Activated CD8-positive, alpha-beta memory T cell treated with anti-CD3 and anti-CD28 coated beads, Interleukin-2, amount 10 ng/mL, durations not matched to agents 7 days and 5 days (primary cell): Measurements from ENCODE around the gene HTR2A. TPM values are rescaled to one million over a fixed set of nuclear protein-coding genes. Genes with fewer than 3 reads are reported as not detected.
"Not testable (repeated sequence)": the region's sequence is repeated elsewhere in the genome, so short reads cannot be mapped to it uniquely, and the experiment has no call there.

Experiments
- ATAC-seq: fragments of 150-1000 bp; cut with Tn5 transposase; one replicate; pipeline ENCODE4 v1.10.0; 2021; ENCODE audit warnings: moderate library complexity
- CTCF ChIA-PET: fragments of 350-600 bp; sonication (Branson Sonifier 250); formaldehyde crosslinking; loops from one replicate; lab custom pipeline; 2021; ENCODE audit warnings: antibody characterized with exemption; lab: Charles Lee
- DNase-seq: peaks from one replicate; pipeline ENCODE4 v3.0.0-alpha.2; 2020
- H3K27ac Mint-ChIP-seq: one replicate; pipeline ENCODE4 v1.8.0; 2021; ENCODE audit warnings: mild to moderate bottlenecking, mixed read lengths
- H3K27me3 Mint-ChIP-seq: one replicate; pipeline ENCODE4 v1.8.0; 2021; ENCODE audit warnings: mixed read lengths
- H3K36me3 Mint-ChIP-seq: one replicate; pipeline ENCODE4 v1.8.0; 2021; ENCODE audit warnings: mild to moderate bottlenecking, mixed read lengths
- H3K4me1 Mint-ChIP-seq: one replicate; pipeline ENCODE4 v1.8.0; 2021; ENCODE audit warnings: mixed read lengths
- H3K4me3 Mint-ChIP-seq: one replicate; pipeline ENCODE4 v1.8.0; 2021; ENCODE audit warnings: mild to moderate bottlenecking, moderate library complexity, mixed read lengths
- H3K9me3 Mint-ChIP-seq: one replicate; pipeline ENCODE4 v1.8.0; 2022; ENCODE audit warnings: low read depth, mixed read lengths
- total RNA-seq, 2 experiments: library from RNA; stranded (reverse); gene quantifications; one replicate each; pipeline ENCODE4 v1.2.3, GENCODE V29; 2021

Gene HTR2A
- total RNA-seq, 2 experiments from 2014 or later = not detected

- Mint-ChIP-seq H3K4me3 (no peak overlapping the region), H3K27ac (no peak overlapping the region), H3K4me1 (no peaks in the 10 kb centered on the region), H3K9me3 (peaks cover 3% of the 10 kb centered on the region), H3K36me3 (peaks cover 4% of the 10 kb centered on the region), H3K27me3 (peaks cover 25% of the 10 kb centered on the region)
- CTCF ChIA-PET = no interaction called here
- DNase-seq = no peak
- ATAC-seq = no peak
These were observed 78.9 kb downstream of the HTR2A start for GRCh38 chr13:46817838-46818476.

- Mint-ChIP-seq H3K9me3 (peaks cover 12% of the 10 kb centered on the region), H3K27me3 (peaks cover 24% of the 10 kb centered on the region), H3K27ac (no peak overlapping the region), H3K4me1 (peaks cover 2% of the 10 kb centered on the region), H3K36me3 (peaks cover 12% of the 10 kb centered on the region), H3K4me3 (no peak overlapping the region)
- ATAC-seq = no peak
- DNase-seq = no peak
- CTCF ChIA-PET = no interaction called here
These were observed 79.8 kb downstream of the HTR2A start for GRCh38 chr13:46817095-46817494.

- H3K27me3 Mint-ChIP-seq = peaks cover 24% of the 10 kb centered on the region
- no peak for DNase-seq
- CTCF ChIA-PET = interaction anchor here (1.2 kb wide), 1 partner anchor 15 kb away, joined by 3 read pairs; no protein-coding TSS in a partner anchor
- no peak overlapping the region for H3K4me3 Mint-ChIP-seq
- no peak overlapping the region for H3K27ac Mint-ChIP-seq
- no peak for ATAC-seq
- peaks cover 14% of the 10 kb centered on the region for H3K9me3 Mint-ChIP-seq
- peaks cover 2% of the 10 kb centered on the region for H3K4me1 Mint-ChIP-seq
- H3K36me3 Mint-ChIP-seq = peaks cover 13% of the 10 kb centered on the region
These were observed 80.5 kb downstream of the HTR2A start for GRCh38 chr13:46816371-46816770.

GRCh38 chr13:46812301-46812797 is 84.5 kb downstream of the HTR2A start:
- Mint-ChIP-seq H3K4me1 (peaks cover 2% of the 10 kb centered on the region), H3K36me3 (peaks cover 13% of the 10 kb centered on the region), H3K27me3 (peaks cover 21% of the 10 kb centered on the region), H3K9me3 (peaks cover 14% of the 10 kb centered on the region), H3K27ac (no peak overlapping the region), H3K4me3 (no peak overlapping the region)
- CTCF ChIA-PET = no interaction called here
- ATAC-seq (no peak), DNase-seq (no peak)

GRCh38 chr13:46810440-46810839 is 86.4 kb downstream of the HTR2A start:
- Mint-ChIP-seq H3K4me3 (no peak overlapping the region), H3K36me3 (peaks cover 13% of the 10 kb centered on the region), H3K9me3 (peaks cover 14% of the 10 kb centered on the region), H3K27me3 (peaks cover 13% of the 10 kb centered on the region), H3K27ac (no peak overlapping the region), H3K4me1 (peaks cover 2% of the 10 kb centered on the region)
- ATAC-seq (no peak), DNase-seq (no peak)
- CTCF ChIA-PET = no interaction called here

- CTCF ChIA-PET = not testable (repeated sequence)
These were observed 91.9 kb downstream of the HTR2A start for GRCh38 chr13:46804921-46805320.

GRCh38 chr13:46804391-46804815 is 92.5 kb downstream of the HTR2A start:
- Mint-ChIP-seq H3K9me3 (no peaks in the 10 kb centered on the region), H3K4me3 (no peak overlapping the region)

More at GRCh38 chr13:46804921-46805320, 91.9 kb downstream of the HTR2A start:
- not testable (repeated sequence) for H3K9me3 Mint-ChIP-seq, H3K4me1 Mint-ChIP-seq, H3K4me3 Mint-ChIP-seq, H3K36me3 Mint-ChIP-seq, ATAC-seq, DNase-seq, H3K27ac Mint-ChIP-seq
- peaks cover 12% of the 10 kb centered on the region for H3K27me3 Mint-ChIP-seq

GRCh38 chr13:46803586-46803985 is 93.3 kb downstream of the HTR2A start:
- no peaks in the 10 kb centered on the region for H3K9me3 Mint-ChIP-seq
- CTCF ChIA-PET = interaction anchor here (0.7 kb wide), 1 partner anchor 252 kb away, joined by 3 read pairs; no protein-coding TSS in a partner anchor

More at GRCh38 chr13:46804391-46804815, 92.5 kb downstream of the HTR2A start:
- H3K4me1 Mint-ChIP-seq = no peaks in the 10 kb centered on the region
- ATAC-seq = no peak
- CTCF ChIA-PET = interaction anchor here (0.7 kb wide), 1 partner anchor 252 kb away, joined by 3 read pairs; no protein-coding TSS in a partner anchor
- DNase-seq = no peak
- no peak overlapping the region for H3K27ac Mint-ChIP-seq
- H3K27me3 Mint-ChIP-seq = peaks cover 12% of the 10 kb centered on the region
- no peaks in the 10 kb centered on the region for H3K36me3 Mint-ChIP-seq

GRCh38 chr13:46801858-46802257 is 95.0 kb downstream of the HTR2A start:
- no peak for DNase-seq
- H3K4me3 Mint-ChIP-seq = no peak overlapping the region
- no peak for ATAC-seq
- peaks cover 9% of the 10 kb centered on the region for H3K4me1 Mint-ChIP-seq
- peaks cover 4% of the 10 kb centered on the region for H3K27me3 Mint-ChIP-seq
- CTCF ChIA-PET = interaction anchor here (1.3 kb wide), 1 partner anchor 30 kb away, joined by 4 read pairs; no protein-coding TSS in a partner anchor
- no peaks in the 10 kb centered on the region for H3K9me3 Mint-ChIP-seq
- H3K27ac Mint-ChIP-seq = no peak overlapping the region
- H3K36me3 Mint-ChIP-seq = no peaks in the 10 kb centered on the region

More at GRCh38 chr13:46803586-46803985, 93.3 kb downstream of the HTR2A start:
- ATAC-seq (no peak), DNase-seq (no peak)
- no peak overlapping the region for H3K27ac Mint-ChIP-seq
- H3K4me3 Mint-ChIP-seq = no peak overlapping the region
- no peaks in the 10 kb centered on the region for H3K36me3 Mint-ChIP-seq
- peaks cover 12% of the 10 kb centered on the region for H3K27me3 Mint-ChIP-seq
- no peaks in the 10 kb centered on the region for H3K4me1 Mint-ChIP-seq

GRCh38 chr13:46799139-46799538 is 97.7 kb downstream of the HTR2A start:
- peaks cover 27% of the 10 kb centered on the region for H3K4me1 Mint-ChIP-seq
- no peak overlapping the region for H3K4me3 Mint-ChIP-seq
- H3K27ac Mint-ChIP-seq = no peak overlapping the region
- H3K9me3 Mint-ChIP-seq = no peaks in the 10 kb centered on the region
- peaks cover 10% of the 10 kb centered on the region for H3K36me3 Mint-ChIP-seq
- DNase-seq (no peak), ATAC-seq (no peak)
- H3K27me3 Mint-ChIP-seq = no peaks in the 10 kb centered on the region
- CTCF ChIA-PET = interaction anchor here (1.4 kb wide), 1 partner anchor 248 kb away, joined by 3 read pairs; no protein-coding TSS in a partner anchor

GRCh38 chr13:46797501-46798237 is 99.2 kb downstream of the HTR2A start:
- H3K9me3 Mint-ChIP-seq = no peaks in the 10 kb centered on the region
- H3K27ac Mint-ChIP-seq = peak overlapping the region; percentile 97
- peaks cover 12% of the 10 kb centered on the region for H3K36me3 Mint-ChIP-seq
- DNase-seq = no peak
- H3K27me3 Mint-ChIP-seq = no peaks in the 10 kb centered on the region
- CTCF ChIA-PET = interaction anchor here (1.2 kb wide), 1 partner anchor 246 kb away, joined by 5 read pairs; no protein-coding TSS in a partner anchor
- peak overlapping the region; percentile 92 for H3K4me3 Mint-ChIP-seq
- peaks cover 32% of the 10 kb centered on the region for H3K4me1 Mint-ChIP-seq
- no peak for ATAC-seq

GRCh38 chr13:46796515-46797474 is 100.1 kb downstream of the HTR2A start, which contains the start of gene ESD:
Gene ESD (minus strand): TSS chr13:46797161. CDS start chr13:46791413, 5,748 bp downstream.
- Mint-ChIP-seq H3K27me3 (no peaks in the 10 kb centered on the region), H3K36me3 (peaks cover 12% of the 10 kb centered on the region), H3K4me3 (peak within 1 kb of the TSS; percentile 92), H3K27ac (peak within 1 kb of the TSS; percentile 97), H3K4me1 (peaks cover 32% of the 10 kb centered on the region), H3K9me3 (no peaks in the 10 kb centered on the region)
- ATAC-seq = peak; percentile 89
- CTCF ChIA-PET = interaction anchor here (1.0 to 1.2 kb wide), 3 partner anchors 12 to 246 kb away, joined by 4 to 5 read pairs (median 4); no protein-coding TSS in a partner anchor
- DNase-seq = peak; percentile 93
